Omental fat pad (tissue), 4 donors: ENCODE measurements around the gene RO60. TPM values are rescaled to one million over a fixed set of nuclear protein-coding genes. Genes with fewer than 3 reads are reported as not detected.

Experiments
- ATAC-seq: fragments of 150-250 bp; one replicate; pipeline ENCODE4 v1.9.1; 2016; ENCODE audit warnings: mild to moderate bottlenecking, moderate library complexity; ENCODE audit not compliant: low FRiP score
- DNase-seq: peaks from one replicate; pipeline ENCODE4 v3.0.0-alpha.2; 2019; ENCODE audit warnings: low spot score
- CTCF ChIP-seq, 3 donors: fragments of 450-650 bp; IDR thresholded peaks; one replicate each; pipeline ENCODE4 v1.5.1; 2016 to 2017; ENCODE audit warnings: antibody characterized with exemption in 3 of 3, mild to moderate bottlenecking in 3 of 3, moderate library complexity in 2 of 3
- total RNA-seq, 4 donors: library from RNA; depleted of rRNA; stranded (reverse); fragments of >200 nt; gene quantifications; one replicate each; pipeline ENCODE4 v1.1.0, GENCODE V29; 2016

RO60 gene
- total RNA-seq, 4 donors from 2014 or later = 64.5 to 119 (median 67.9) TPM

DNA sequence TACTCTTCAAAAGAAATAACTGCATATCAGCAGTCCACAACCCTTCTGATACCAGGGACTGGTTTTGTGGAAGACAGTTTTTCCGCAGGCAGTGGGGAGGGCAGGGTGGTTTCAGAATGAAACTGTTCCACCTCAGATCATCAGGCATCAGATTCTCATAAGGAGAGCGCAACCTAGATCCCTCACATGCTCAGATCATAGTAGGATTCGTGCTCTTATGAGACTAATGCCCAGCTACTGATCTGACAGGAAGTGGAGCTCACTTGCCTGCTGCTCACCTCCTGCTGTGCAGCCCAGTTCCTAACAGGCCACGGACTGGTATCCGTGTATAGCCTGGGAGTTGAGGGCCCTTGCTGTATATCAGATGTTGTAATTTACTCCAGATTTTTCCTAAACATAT lies 11.5 kb downstream of the RO60 start:
- ATAC-seq (no peak), DNase-seq (no peak)
- no peak for TF ChIP-seq CTCF (IDR thresholded peaks at IDR 0.05)

DNA sequence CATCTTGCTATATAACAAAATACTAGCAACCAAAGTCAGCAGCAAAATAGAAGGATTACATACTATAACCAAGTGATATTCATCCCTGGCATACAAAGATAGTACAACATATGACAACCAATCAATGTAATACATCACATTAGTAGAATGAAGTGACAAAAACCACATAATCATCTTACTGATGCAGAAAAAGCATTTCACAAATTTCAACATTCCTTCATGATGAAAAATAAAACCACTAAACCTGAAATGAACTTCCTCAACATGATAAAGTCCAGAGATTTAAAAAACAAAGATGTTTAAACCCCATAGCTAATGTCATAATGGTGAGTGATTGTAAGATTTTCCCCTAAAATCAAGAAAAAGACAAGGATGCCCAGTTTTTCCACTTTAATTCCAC lies 18.6 kb downstream of the RO60 start:
- no peak for TF ChIP-seq CTCF (IDR thresholded peaks at IDR 0.05)
- ATAC-seq = no peak
- DNase-seq = no peak

DNA sequence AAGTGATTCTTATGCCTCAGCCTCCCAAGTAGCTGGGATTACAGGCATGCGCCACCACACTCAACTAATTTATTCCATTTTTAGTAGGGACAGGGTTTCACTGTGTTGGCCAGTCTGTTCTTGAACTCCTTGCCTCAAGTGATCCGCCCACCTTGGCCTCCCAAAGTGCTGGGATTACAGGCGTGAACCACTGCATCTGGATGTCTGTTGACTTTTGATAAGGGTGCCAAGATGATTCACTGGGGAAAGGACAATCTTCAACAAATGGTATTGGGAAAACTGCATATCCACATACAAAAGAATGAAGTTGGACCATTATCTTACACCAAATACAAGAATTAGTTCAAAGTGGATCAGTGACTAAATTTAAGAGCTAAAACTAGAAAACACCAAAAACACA lies 19.8 kb downstream of the RO60 start:
- TF ChIP-seq CTCF (IDR thresholded peaks at IDR 0.05) = no peak
- no peak for DNase-seq
- ATAC-seq = no peak

DNA sequence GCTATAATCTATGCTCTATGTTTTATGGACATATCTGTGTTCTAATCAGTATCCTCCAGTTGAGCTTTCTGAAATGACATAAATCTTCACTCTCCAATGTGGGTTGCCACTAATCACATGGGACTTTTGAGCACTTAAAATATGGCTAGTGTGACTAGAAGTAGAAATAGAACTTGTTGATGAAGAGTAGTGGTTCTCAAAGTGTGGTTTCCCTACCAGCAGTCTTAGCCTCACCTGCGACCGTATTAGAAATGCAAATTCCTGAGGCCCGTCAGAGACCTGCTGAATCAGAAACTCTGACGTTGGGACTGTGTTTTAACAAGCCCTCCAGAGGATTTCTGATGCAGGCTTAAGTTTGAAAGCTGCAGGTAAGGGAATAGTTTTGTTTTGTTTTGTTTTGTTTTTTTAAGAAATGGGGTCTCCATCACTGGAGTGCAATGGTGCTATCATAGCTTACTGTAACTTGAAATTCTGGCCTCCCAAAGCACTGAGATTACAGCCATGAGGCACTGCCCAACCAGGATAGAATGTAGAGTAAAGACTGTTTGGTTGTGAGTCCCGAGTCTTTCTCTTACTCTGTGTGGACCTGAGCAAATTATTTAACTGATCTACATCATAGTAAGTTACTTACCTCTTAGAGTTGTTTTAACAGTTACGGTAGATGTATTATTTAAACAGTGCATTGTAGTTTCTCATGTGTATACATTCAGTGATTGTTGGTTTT lies 24.1 kb downstream of the RO60 start:
- ATAC-seq (no peak), DNase-seq (no peak)
- TF ChIP-seq CTCF (IDR thresholded peaks at IDR 0.05) = no peak

GRCh38 chr1:193085263-193085662 lies 25.9 kb downstream of the RO60 start:
- no peak for ATAC-seq
- DNase-seq = no peak
- no peak for TF ChIP-seq CTCF (IDR thresholded peaks at IDR 0.05)

- no peak for ATAC-seq
- no peak for TF ChIP-seq CTCF (IDR thresholded peaks at IDR 0.05)
- DNase-seq = no peak
Measured at GRCh38 chr1:193086342-193086741, 26.9 kb downstream of the RO60 start.

DNA sequence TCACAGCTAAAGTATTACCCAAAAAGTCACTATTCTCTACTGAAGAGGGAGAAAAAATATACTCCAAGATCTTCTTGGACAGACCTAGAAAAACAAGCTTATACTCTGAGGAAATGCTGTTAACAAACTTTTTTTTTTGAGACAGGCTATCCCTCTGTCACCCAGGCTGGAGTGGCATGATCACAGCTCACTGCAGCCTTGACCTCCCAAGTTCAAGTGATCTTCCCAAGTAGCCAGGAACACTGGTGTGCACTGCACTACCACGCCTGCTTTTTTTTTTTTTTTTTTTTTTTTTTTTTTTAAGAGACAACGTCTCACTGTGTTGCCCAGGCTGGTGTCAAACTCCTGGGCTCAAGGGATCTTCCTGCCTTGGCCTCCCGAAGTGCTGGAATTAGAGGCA lies 28.5 kb downstream of the RO60 start:
- no peak for ATAC-seq
- no peak for DNase-seq
- TF ChIP-seq CTCF (IDR thresholded peaks at IDR 0.05) = no peak
